Trophoblast cell (in vitro differentiated cells and primary cell): Measurements from ENCODE around the gene TESMIN.
A peak's percentile ranks its signal among the peaks of the same experiment; 100 is the strongest.

Source experiments
- DNase-seq, 2 donors: peaks; one replicate each; pipeline ENCODE4 v3.0.0-alpha.2; 2016
- H2AFZ ChIP-seq: 2 replicates; pipeline ENCODE4 v1.6.1; 2013; ENCODE audit warnings: low read length, moderate library complexity, mild to moderate bottlenecking; ENCODE audit not compliant: insufficient read depth, poor library complexity
- H2AK5ac ChIP-seq: 2 replicates; pipeline ENCODE4 v1.6.1; 2013; ENCODE audit warnings: mild to moderate bottlenecking, low read length
- H2BK120ac ChIP-seq: 2 replicates; pipeline ENCODE4 v1.6.1; 2013; ENCODE audit warnings: low read length, mild to moderate bottlenecking, moderate library complexity; ENCODE audit not compliant: insufficient read depth, poor library complexity
- H2BK12ac ChIP-seq: 2 replicates; pipeline ENCODE4 v1.6.1; 2013; ENCODE audit warnings: mild to moderate bottlenecking, low read length, moderate library complexity
- H2BK5ac ChIP-seq: 2 replicates; pipeline ENCODE4 v1.6.1; 2013; ENCODE audit warnings: low read length, low read depth, moderate library complexity, mild to moderate bottlenecking; ENCODE audit not compliant: poor library complexity
- H3K14ac ChIP-seq: 2 replicates; pipeline ENCODE4 v1.6.1; 2013; ENCODE audit warnings: mild to moderate bottlenecking, low read length
- H3K18ac ChIP-seq: 2 replicates; pipeline ENCODE4 v1.6.1; 2013; ENCODE audit warnings: mild to moderate bottlenecking, low read length
- H3K23ac ChIP-seq: 2 replicates; pipeline ENCODE4 v1.6.1; 2013; ENCODE audit warnings: low read length
- H3K27ac ChIP-seq: 2 replicates; pipeline ENCODE4 v1.5.1; 2013; ENCODE audit warnings: low read depth, mild to moderate bottlenecking, inconsistent platforms, low read length, moderate library complexity
- H3K27me3 ChIP-seq: 2 replicates; pipeline ENCODE4 v1.6.1; 2013; ENCODE audit warnings: inconsistent platforms, mild to moderate bottlenecking, low read length, moderate library complexity; ENCODE audit not compliant: insufficient read depth
- H3K36me3 ChIP-seq, 2 experiments: 1 replicate in 1 of 2; 2 replicates in 1 of 2; pipeline ENCODE4 v1.6.1; 2013; ENCODE audit warnings: low read length in 2 of 2, mild to moderate bottlenecking in 2 of 2, moderate library complexity in 1 of 2; ENCODE audit not compliant: insufficient read depth in 2 of 2, control insufficient read depth in 1 of 2
- H3K4ac ChIP-seq: 2 replicates; pipeline ENCODE4 v1.6.1; 2013; ENCODE audit warnings: low read depth, mild to moderate bottlenecking, low read length, moderate library complexity
- H3K4me1 ChIP-seq, 2 experiments: 1 replicate in 1 of 2; 2 replicates in 1 of 2; pipeline ENCODE4 v1.6.1; 2013; ENCODE audit warnings: low read length in 2 of 2, mild to moderate bottlenecking in 2 of 2, moderate library complexity in 1 of 2; ENCODE audit not compliant: insufficient read depth in 2 of 2, control insufficient read depth in 1 of 2
- H3K4me2 ChIP-seq: 2 replicates; pipeline ENCODE4 v1.6.1; 2013; ENCODE audit warnings: inconsistent platforms, mild to moderate bottlenecking, low read length, moderate library complexity
- H3K4me3 ChIP-seq: 2 replicates; pipeline ENCODE4 v1.5.1; 2013; ENCODE audit warnings: mild to moderate bottlenecking, low read depth, low read length, inconsistent platforms
- H3K79me1 ChIP-seq: one replicate; pipeline ENCODE4 v1.6.1; 2013; ENCODE audit warnings: low read length
- H3K79me2 ChIP-seq: 2 replicates; pipeline ENCODE4 v1.6.1; 2013; ENCODE audit warnings: low read length, mild to moderate bottlenecking; ENCODE audit not compliant: control insufficient read depth, insufficient read depth, poor library complexity
- H3K9ac ChIP-seq: 2 replicates; pipeline ENCODE4 v1.6.1; 2013; ENCODE audit warnings: mild to moderate bottlenecking, low read length
- H3K9me3 ChIP-seq: 2 replicates; pipeline ENCODE4 v1.6.1; 2013; ENCODE audit warnings: low read depth, mild to moderate bottlenecking, control low read depth, inconsistent platforms, low read length; ENCODE audit not compliant: insufficient read depth
- H4K12ac ChIP-seq: 2 replicates; pipeline ENCODE4 v1.6.1; 2013; ENCODE audit warnings: low read depth, mild to moderate bottlenecking, low read length, moderate library complexity
- H4K8ac ChIP-seq: 2 replicates; pipeline ENCODE4 v1.6.1; 2013; ENCODE audit warnings: low read depth, mild to moderate bottlenecking, low read length, moderate library complexity
- H4K91ac ChIP-seq: one replicate; pipeline ENCODE4 v1.6.1; 2013; ENCODE audit warnings: low read depth, mild to moderate bottlenecking, low read length, moderate library complexity
- WGBS: extraction: QIAGEN DNeasy Blood & Tissue Kit; methylation state at CpG from one replicate; pipeline ENCODE4 v1.1.7; 2013; ENCODE audit warnings: missing lambda C conversion rate; ENCODE audit not compliant: insufficient read length, insufficient coverage; ENCODE audit errors: extremely low coverage; 5-methylcytosine and 5-hydroxymethylcytosine counted together

Gene TESMIN

GRCh38 chr11:68680541-68681231 is 70.6 kb downstream of the TESMIN start:
- H4K8ac ChIP-seq: no peak overlapping the region
- peaks cover 4% of the 10 kb centered on the region for H3K9me3 ChIP-seq
- H2BK120ac ChIP-seq: no peak overlapping the region
- no peak overlapping the region for H3K18ac ChIP-seq
- peaks cover 10 to 11% of the 10 kb centered on the region in 2 experiments for H3K4me1 ChIP-seq
- no peak overlapping the region for H4K91ac ChIP-seq
- H3K79me2 ChIP-seq: no peaks in the 10 kb centered on the region
- H3K36me3 ChIP-seq: no peaks in the 10 kb centered on the region
- no peak overlapping the region for H2BK5ac ChIP-seq
- no CpG with 5 or more reads among the region's 17 CpGs for WGBS
- H3K14ac ChIP-seq: no peak overlapping the region
- peak overlapping the region; percentile 21 for H3K9ac ChIP-seq
- no peak overlapping the region for H2BK12ac ChIP-seq
- H3K79me1 ChIP-seq: no peaks in the 10 kb centered on the region
- H3K4ac ChIP-seq: no peak overlapping the region
- peak overlapping the region; percentile 54 for H3K4me3 ChIP-seq
- peaks cover 32% of the 10 kb centered on the region for H3K27me3 ChIP-seq
- DNase-seq: no peak
- H2AFZ ChIP-seq: no peak overlapping the region
- no peak overlapping the region for H3K23ac ChIP-seq
- no peak overlapping the region for H3K27ac ChIP-seq
- H3K4me2 ChIP-seq: no peak overlapping the region
- no peak overlapping the region for H2AK5ac ChIP-seq
- no peak overlapping the region for H4K12ac ChIP-seq

GRCh38 chr11:68678031-68678441 is 73.3 kb downstream of the TESMIN start:
- H3K4me2 ChIP-seq: no peak overlapping the region
- no peak overlapping the region for H2AFZ ChIP-seq
- no peak overlapping the region for H3K4ac ChIP-seq
- H3K23ac ChIP-seq: no peak overlapping the region
- no peak overlapping the region for H4K8ac ChIP-seq
- H3K79me2 ChIP-seq: no peaks in the 10 kb centered on the region
- peaks cover 3% of the 10 kb centered on the region in 2 experiments for H3K4me1 ChIP-seq
- no peak overlapping the region for H3K9ac ChIP-seq
- no peaks in the 10 kb centered on the region for H3K79me1 ChIP-seq
- no peak overlapping the region for H2BK5ac ChIP-seq
- peaks cover 4% of the 10 kb centered on the region for H3K9me3 ChIP-seq
- WGBS: no CpG with 5 or more reads among the region's 15 CpGs
- no peak overlapping the region for H3K14ac ChIP-seq
- no peak overlapping the region for H2BK120ac ChIP-seq
- no peak for DNase-seq
- no peak overlapping the region for H3K4me3 ChIP-seq
- no peak overlapping the region for H2BK12ac ChIP-seq
- peaks cover 6% of the 10 kb centered on the region for H3K27me3 ChIP-seq
- H4K12ac ChIP-seq: no peak overlapping the region
- H3K27ac ChIP-seq: no peak overlapping the region
- no peaks in the 10 kb centered on the region for H3K36me3 ChIP-seq
- no peak overlapping the region for H4K91ac ChIP-seq
- H3K18ac ChIP-seq: no peak overlapping the region
- no peak overlapping the region for H2AK5ac ChIP-seq

- Histone ChIP-seq H2BK120ac (no peak overlapping the region), H3K27me3 (no peaks in the 10 kb centered on the region), H3K79me1 (no peaks in the 10 kb centered on the region), H3K9ac (no peak overlapping the region), H3K14ac (no peak overlapping the region), H2AFZ (no peak overlapping the region), H3K23ac (no peak overlapping the region), H4K8ac (no peak overlapping the region), H3K36me3 (no peaks in the 10 kb centered on the region), H4K91ac (no peak overlapping the region), H4K12ac (no peak overlapping the region), H3K4me3 (no peak overlapping the region), H3K4me1 (peaks cover 3% of the 10 kb centered on the region in 2 experiments), H2AK5ac (no peak overlapping the region), H3K79me2 (no peaks in the 10 kb centered on the region), H3K27ac (no peak overlapping the region), H2BK12ac (no peak overlapping the region), H3K4me2 (no peak overlapping the region), H2BK5ac (no peak overlapping the region), H3K9me3 (peaks cover 1% of the 10 kb centered on the region), H3K18ac (no peak overlapping the region), H3K4ac (no peak overlapping the region)
- DNase-seq: peak; percentile 26 to 69
- no CpG with 5 or more reads among the region's 6 CpGs for WGBS
Observed at GRCh38 chr11:68677432-68677831, 73.9 kb downstream of the TESMIN start.

GRCh38 chr11:68674461-68674860 is 76.9 kb downstream of the TESMIN start:
- no peak overlapping the region for H3K14ac ChIP-seq
- no peak overlapping the region for H2BK12ac ChIP-seq
- no peaks in the 10 kb centered on the region for H3K79me1 ChIP-seq
- no peak overlapping the region for H2AFZ ChIP-seq
- H3K36me3 ChIP-seq: no peaks in the 10 kb centered on the region
- WGBS: no CpG with 5 or more reads among the region's 16 CpGs
- H3K9ac ChIP-seq: no peak overlapping the region
- H2BK120ac ChIP-seq: no peak overlapping the region
- no peak overlapping the region for H4K12ac ChIP-seq
- no peak overlapping the region for H2BK5ac ChIP-seq
- no peak overlapping the region for H3K4me3 ChIP-seq
- no peak overlapping the region for H2AK5ac ChIP-seq
- H3K4ac ChIP-seq: no peak overlapping the region
- H3K18ac ChIP-seq: no peak overlapping the region
- DNase-seq: no peak
- H3K9me3 ChIP-seq: no peaks in the 10 kb centered on the region
- no peak overlapping the region for H3K4me2 ChIP-seq
- H3K27ac ChIP-seq: no peak overlapping the region
- no peak overlapping the region for H4K91ac ChIP-seq
- H3K23ac ChIP-seq: no peak overlapping the region
- H3K79me2 ChIP-seq: no peaks in the 10 kb centered on the region
- no peak overlapping the region for H4K8ac ChIP-seq
- no peaks in the 10 kb centered on the region for H3K27me3 ChIP-seq
- peaks cover 3% of the 10 kb centered on the region in 2 experiments for H3K4me1 ChIP-seq
